Stimulated activated CD4-positive, alpha-beta T cell treated with anti-CD3 and anti-CD28 coated beads, Interleukin-1b, Interleukin-23, amount 100 ng/mL, for 4 hours (primary cell): ENCODE measurements around the gene MEOX2.

ENCODE experiments used
- DNase-seq, 2 donors: peaks; one replicate each; pipeline ENCODE4 v3.0.0-alpha.2; 2020; ENCODE audit warnings: low read depth in 2 of 2

Gene MEOX2

DNA sequence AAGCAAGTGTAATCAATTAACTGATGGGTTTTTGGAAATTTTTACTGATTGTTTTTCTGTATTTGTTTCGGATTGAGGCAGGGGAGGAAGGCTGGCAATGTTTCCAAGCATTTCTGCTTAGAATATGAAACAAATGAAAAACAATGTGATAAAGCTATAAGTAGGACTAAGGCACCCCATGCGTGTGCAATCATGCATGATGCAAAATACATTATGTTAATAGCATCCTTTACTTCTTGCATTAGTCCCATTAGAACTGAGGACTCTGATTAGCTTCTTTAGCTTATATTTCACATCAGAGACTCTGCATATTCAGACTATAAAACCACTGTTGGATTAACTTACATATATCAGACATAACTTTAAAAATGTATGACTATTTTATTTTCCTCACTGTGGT is 76.0 kb downstream of the MEOX2 start:
- no peak for DNase-seq

DNA sequence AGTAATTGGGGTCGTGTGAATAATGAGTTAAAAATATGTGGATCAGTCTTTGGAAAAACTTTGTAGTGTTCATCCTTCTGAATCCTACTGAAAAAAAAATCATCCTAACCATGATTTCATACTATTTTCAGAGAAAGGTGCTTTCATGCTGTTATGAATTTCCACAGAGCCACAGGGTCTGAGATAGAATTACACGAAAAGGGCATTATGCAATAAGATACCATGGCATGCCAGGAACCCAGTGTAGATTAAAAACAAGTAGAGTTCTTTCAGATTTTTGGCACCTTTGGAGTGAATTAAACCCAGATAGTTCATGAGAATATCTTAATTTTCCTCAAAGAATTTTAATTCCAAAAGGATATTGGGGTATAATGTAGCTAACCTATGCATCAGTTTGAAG is 77.2 kb downstream of the MEOX2 start:
- no peak for DNase-seq

DNA sequence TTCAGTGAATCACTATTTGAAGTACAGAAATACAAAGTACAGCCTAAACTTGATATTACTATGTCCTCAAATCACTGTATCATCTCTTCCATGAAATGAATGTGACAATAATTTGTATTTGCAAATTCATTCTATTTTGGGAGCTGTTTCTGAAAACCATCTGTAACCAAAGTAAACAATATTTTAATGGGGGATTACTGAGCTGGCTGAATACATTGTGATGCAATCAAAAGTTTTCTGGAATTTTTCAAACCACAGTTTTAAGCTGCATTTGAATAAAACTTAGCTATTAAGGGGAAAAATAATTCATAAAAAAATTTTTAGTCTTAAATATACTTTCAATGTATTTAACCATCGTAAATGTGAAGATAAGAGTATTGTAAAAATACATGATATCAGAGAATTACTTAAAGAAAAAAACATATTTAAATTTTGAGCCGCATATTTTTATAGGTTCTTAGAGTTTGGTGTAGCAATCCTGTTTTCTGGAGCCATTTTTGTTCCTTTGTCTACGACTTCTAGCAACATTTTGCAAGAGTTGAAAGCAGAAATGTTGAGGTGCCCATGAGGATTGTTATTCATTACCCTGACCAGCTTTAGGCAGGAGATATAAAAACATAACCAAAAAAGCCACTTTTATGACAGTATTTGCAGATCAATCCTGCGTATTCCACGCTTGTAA is 78.8 kb downstream of the MEOX2 start:
- no peak for DNase-seq

DNA sequence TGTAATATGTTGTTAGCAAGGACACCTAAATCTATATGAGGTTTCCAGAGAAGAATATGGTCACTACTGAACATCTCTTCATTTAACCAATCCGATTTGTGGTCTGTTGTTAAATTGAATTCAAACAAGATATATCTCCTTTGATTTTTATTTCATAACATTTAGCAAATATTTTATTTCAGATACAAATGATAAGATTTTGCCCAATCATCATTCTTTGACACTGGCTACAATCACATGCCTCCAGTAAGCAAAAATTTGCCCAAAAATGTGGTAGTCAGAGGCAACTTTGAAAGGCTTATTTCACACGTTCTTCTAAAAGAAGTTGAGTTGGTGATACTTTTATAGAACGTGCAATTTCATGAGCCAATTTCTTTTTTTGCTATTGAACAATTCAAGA is 79.9 kb downstream of the MEOX2 start:
- no peak for DNase-seq

- DNase-seq: no peak
Observed at GRCh38 chr7:15604166-15604565, 82.3 kb downstream of the MEOX2 start.

- no peak for DNase-seq
Observed at GRCh38 chr7:15603124-15603523, 83.4 kb downstream of the MEOX2 start.

DNA sequence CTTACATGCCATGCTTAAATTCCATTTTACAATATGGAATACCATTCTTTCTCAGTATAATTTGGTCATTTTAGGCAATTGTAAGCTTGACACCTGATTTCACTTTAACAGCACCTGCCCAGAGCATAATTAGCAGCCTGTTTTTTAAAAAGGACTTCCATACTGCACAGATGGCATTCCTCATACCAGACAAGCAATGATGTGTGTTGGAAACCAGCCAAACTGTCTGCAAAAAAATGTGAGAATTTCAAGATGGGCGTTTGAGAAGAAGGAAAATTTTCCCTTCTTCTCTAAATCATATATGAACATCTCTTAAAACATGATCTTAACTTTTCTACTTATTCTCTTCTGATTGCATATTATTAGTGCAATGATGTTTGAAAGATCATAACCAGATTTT is 84.2 kb downstream of the MEOX2 start:
- DNase-seq: no peak

DNA sequence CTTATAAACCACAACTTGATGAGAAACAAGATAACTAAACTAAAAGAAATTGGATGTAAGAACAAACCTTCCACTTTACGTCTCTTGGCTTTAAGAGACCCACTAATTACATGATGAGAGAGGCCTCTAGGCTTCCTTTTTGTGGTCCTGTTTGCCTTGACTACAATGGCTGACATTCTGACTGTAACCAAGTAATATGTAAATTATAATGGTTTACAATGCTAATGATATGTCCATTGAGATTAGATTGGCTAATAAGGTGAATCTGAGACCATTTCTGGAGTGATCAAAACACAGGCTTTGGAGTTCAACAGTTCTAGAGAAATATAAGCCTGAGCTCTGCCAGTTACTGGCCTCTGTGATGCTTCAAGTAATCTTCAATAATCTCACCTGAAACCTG is 85.3 kb downstream of the MEOX2 start:
- DNase-seq: no peak

- DNase-seq: no peak
Observed at GRCh38 chr7:15600298-15600697, 86.2 kb downstream of the MEOX2 start.

DNA sequence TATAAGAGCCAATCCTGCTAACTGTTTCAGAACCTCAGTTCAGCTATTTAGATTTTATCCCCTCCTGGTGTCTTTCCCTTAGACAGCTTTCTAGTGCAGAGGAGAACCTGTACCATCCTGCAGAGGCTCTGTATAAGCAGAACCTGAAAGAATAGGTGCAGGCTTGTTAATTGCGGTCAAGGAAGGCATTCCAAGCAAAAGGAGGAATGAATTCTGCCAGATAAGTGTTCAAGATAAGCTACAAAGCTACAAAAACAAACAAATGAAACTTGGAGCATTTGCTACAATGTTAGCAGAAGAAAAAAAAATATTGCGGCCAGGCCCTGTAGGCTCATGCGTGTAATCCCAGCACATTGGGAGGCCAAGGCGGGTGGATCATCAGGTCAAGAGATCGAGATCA is 92.0 kb downstream of the MEOX2 start:
- DNase-seq: no peak

DNA sequence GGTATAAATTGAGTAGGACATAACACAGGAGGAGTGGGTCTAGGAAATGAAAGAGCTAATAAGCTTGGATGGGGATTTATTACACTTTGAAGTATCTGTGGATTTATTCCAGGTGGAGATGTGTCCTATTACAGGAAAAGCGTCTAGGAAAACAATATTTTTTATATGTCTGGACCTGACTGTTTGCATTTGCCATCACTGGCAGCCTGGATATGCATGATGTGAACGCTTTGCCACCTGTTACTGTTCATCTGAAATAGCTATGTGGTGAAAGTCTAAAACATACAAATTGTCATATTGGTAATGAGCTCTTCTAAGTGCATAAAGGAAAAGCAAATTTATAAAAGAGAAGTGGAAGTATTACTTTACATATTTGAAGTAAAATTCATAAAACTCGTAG is 93.1 kb downstream of the MEOX2 start:
- no peak for DNase-seq

DNA sequence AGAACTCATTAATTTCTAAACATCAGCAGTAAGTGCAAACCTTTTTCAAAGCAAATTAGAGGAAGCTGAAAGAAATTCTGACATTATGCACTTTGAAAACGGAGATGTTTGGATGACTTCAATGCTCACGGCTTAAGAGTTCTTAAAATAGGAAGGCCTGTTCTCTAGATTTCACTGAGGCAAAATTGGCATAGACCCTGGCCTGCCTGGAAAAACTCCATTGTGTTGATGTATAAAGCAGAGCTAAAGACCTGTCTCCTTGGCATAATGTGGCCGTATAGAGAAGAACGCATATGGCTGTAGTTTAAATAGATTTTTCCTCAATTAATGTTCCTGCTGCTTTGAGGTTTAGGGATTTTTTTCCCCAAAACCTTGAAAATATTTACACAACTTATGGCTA is 100.2 kb downstream of the MEOX2 start:
- DNase-seq: no peak

- no peak for DNase-seq
Observed at GRCh38 chr7:15584575-15584974, 101.9 kb downstream of the MEOX2 start.

GRCh38 chr7:15582773-15583172 is 103.7 kb downstream of the MEOX2 start:
- DNase-seq: no peak

GRCh38 chr7:15581352-15581951 is 105.0 kb downstream of the MEOX2 start:
- DNase-seq: no peak

- DNase-seq: no peak
Observed at GRCh38 chr7:15580604-15581351, 105.7 kb downstream of the MEOX2 start.

DNA sequence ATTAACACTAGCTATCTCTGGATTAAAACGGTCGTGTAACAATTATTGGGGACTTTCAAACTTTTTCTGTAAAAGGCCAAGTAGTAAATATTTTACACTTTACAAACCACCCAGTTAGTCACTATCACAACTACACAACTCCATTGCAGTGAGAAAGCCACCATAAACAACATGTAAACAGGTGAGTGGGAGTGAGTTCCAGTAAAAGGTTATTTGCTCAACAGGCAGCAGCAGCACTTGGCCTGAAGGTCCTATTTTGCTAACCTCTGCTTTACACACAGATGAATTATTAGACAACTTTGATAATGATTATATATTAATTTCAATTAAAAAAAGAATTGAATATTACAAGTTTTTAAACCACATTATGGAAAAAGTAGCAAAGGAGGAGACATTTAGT is 108.9 kb downstream of the MEOX2 start:
- DNase-seq: no peak

DNA sequence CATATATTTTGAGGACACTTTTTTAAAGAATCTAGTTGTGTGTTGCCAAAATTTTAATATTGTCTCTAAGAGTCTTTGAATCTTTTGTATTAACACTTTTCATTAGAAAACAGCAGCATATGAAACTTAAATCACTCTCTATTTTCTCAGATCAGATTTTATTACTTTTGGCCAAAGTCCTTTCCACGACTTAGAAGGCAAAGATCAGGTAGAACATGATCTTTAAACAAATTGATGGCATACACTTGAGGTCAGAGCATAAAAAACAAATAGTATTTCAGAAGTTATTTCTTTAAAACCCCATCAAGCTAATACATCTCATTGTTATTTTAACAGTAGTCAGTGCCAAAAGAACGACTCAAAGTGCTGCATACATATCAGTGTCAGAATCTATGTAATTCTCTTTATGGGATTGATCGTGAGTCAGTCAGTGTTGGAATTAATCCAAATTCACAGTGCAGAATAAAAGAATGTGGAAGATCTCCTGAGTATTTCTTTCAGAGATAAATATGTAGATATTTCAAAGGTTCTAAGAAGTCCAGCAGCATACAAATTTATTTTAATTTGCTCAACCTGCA is 115.1 kb downstream of the MEOX2 start:
- no peak for DNase-seq

- no peak for DNase-seq
Observed at GRCh38 chr7:15567652-15568051, 118.8 kb downstream of the MEOX2 start.

- no peak for DNase-seq
Observed at GRCh38 chr7:15567036-15567435, 119.4 kb downstream of the MEOX2 start.

- no peak for DNase-seq
Observed at GRCh38 chr7:15566476-15566875, 120.0 kb downstream of the MEOX2 start.

- no peak for DNase-seq
Observed at GRCh38 chr7:15561835-15562234, 124.6 kb downstream of the MEOX2 start, which contains the start of gene AGMO. Gene AGMO (minus strand): TSS chr7:15562015.
